GM12801 (cell line): ENCODE data around the gene EXT2.

Experiments
- CTCF ChIP-seq: IDR thresholded peaks from one replicate; pipeline ENCODE4 v1.5.1; 2011; ENCODE audit warnings: control low read depth; ENCODE audit not compliant: insufficient read length; ENCODE audit errors: extremely low read depth

Gene EXT2

DNA sequence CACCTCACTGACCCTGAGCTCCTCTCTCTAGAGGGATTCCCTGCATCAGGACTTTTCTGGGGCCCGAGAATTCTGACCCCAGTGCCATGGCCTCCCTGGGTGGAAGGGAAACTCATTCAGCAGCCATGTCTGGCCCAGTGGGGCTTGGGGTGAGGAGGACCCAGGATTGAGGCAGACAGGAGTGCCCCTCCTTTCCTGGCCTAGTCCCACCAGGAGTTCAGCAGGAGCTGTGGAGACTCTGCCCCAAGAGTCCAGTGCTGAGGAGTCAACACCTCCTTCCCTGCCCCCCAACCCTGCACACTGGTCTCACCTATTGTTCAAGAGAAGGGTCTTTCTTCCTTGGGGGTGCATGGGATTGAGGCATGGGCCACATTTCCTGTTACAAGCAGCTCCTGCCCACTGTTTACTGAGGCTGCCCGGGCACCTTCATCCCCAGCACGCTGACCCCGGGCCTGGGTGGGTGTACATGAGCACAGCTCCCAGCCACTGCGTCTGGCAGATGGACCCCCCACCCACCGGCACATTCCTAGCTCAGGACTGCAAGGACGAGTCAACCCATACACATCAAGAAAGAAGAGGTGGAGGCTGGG is 180.6 kb downstream of the EXT2 start:
- TF ChIP-seq CTCF = no peak

GRCh38 chr11:44277196-44278090 is 182.0 kb downstream of the EXT2 start:
- TF ChIP-seq CTCF = no peak

DNA sequence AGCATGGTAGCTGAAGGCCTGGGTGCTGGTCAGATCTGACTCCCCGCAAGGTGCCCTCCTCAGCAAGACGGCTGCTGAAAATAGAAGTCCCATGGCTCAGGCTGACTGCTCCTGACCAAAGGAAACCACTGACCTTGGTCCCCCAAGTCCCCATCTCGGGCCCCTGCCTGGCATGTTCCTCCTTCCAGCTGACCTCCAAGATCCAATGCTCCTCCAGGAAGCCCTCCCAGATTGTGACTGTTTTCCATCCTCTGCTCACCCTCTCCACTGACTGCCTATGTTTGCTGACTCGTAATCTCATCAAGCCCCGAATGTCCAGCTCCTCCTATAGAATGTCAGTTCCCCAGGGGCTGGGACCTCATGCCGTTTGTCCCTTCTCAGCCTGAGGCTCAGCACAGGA is 184.0 kb downstream of the EXT2 start:
- no peak for TF ChIP-seq CTCF

DNA sequence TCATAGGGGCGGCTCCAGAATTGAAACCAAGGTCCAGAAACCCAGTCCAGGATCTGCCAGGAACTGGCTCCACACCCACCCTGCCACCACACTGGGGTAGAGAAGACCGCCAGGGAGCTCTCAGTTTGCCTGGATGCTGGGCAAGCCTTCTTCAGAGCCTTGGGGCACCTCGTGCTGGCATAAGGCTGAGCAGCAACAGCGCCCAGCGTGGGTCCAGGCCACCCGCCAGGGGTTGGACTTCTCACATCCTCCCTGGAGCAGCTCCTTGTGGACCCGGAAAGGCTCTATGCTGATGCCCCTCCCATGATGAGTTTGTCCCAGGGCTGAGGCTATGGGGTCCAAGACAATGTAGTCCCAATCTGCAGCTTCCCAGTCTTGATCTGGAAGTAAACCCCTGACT is 184.8 kb downstream of the EXT2 start:
- TF ChIP-seq CTCF = no peak

- TF ChIP-seq CTCF = no peak
Measured at GRCh38 chr11:44281151-44281550, 185.7 kb downstream of the EXT2 start.

DNA sequence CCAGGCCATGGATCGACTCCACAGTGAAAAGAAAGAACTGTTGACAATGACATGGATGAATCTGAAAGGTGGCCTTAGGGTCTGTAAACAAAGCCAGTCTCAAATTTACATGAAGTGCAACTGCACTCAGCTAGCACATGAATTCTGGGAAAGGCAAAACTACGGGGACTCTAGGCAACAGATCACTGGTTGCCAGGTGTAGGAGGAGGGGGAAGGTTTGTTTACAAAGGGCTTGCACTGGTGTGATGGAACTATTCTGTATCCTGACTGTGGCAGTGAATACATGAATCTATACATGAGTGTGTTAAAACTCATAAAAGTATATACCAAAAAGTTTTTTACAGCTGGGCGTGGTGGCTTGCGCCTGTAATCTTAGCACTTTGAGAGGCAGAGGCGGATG is 187.1 kb downstream of the EXT2 start:
- no peak for TF ChIP-seq CTCF

- TF ChIP-seq CTCF = no peak
Measured at GRCh38 chr11:44285756-44286155, 190.3 kb downstream of the EXT2 start.
